ENCODE measurements around the gene GALNT15. TPM values are rescaled to one million over a fixed set of nuclear protein-coding genes. Genes with fewer than 3 reads are reported as not detected.

The GALNT15 gene
- total RNA-seq, 1 donor from 2014 or later, result 0.39 TPM

- Mint-ChIP-seq H3K27ac (ENCODE audit: unreplicated experiment) (no peak overlapping the region), H3K9me3 (ENCODE audit: unreplicated experiment) (peaks cover 2% of the 10 kb centered on the region), H3K27me3 (ENCODE audit: unreplicated experiment) (no peaks in the 10 kb centered on the region)
These were observed 28.3 kb upstream of the GALNT15 start for GRCh38 chr3:16146015-16146730.

GRCh38 chr3:16147220-16147994, 27.1 kb upstream of the GALNT15 start:
- Mint-ChIP-seq H3K4me3 (ENCODE audit: unreplicated experiment) (no peak overlapping the region), H3K27me3 (ENCODE audit: unreplicated experiment) (no peaks in the 10 kb centered on the region), H3K9me3 (ENCODE audit: unreplicated experiment) (peaks cover 2% of the 10 kb centered on the region), H3K36me3 (ENCODE audit: unreplicated experiment) (peaks cover 30% of the 10 kb centered on the region), H3K27ac (ENCODE audit: unreplicated experiment) (no peak overlapping the region), H3K4me1 (ENCODE audit: low read depth, unreplicated experiment) (no peaks in the 10 kb centered on the region)
- TF ChIP-seq, protein P1, sequence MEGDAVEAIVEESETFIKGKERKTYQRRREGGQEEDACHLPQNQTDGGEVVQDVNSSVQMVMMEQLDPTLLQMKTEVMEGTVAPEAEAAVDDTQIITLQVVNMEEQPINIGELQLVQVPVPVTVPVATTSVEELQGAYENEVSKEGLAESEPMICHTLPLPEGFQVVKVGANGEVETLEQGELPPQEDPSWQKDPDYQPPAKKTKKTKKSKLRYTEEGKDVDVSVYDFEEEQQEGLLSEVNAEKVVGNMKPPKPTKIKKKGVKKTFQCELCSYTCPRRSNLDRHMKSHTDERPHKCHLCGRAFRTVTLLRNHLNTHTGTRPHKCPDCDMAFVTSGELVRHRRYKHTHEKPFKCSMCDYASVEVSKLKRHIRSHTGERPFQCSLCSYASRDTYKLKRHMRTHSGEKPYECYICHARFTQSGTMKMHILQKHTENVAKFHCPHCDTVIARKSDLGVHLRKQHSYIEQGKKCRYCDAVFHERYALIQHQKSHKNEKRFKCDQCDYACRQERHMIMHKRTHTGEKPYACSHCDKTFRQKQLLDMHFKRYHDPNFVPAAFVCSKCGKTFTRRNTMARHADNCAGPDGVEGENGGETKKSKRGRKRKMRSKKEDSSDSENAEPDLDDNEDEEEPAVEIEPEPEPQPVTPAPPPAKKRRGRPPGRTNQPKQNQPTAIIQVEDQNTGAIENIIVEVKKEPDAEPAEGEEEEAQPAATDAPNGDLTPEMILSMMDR (IDR thresholded peaks at IDR 0.05; ENCODE audit: partially characterized antibody, unreplicated experiment), result no peak
- DNase-seq, result no peak

More at GRCh38 chr3:16146015-16146730, 28.3 kb upstream of the GALNT15 start:
- Mint-ChIP-seq H3K4me1 (ENCODE audit: low read depth, unreplicated experiment) (no peaks in the 10 kb centered on the region), H3K4me3 (ENCODE audit: unreplicated experiment) (no peak overlapping the region), H3K36me3 (ENCODE audit: unreplicated experiment) (peaks cover 27% of the 10 kb centered on the region)
- TF ChIP-seq, protein P1 (IDR thresholded peaks at IDR 0.05; ENCODE audit: partially characterized antibody, unreplicated experiment), result no peak
- no peak for DNase-seq

GRCh38 chr3:16148213-16148612, 26.3 kb upstream of the GALNT15 start:
- Mint-ChIP-seq H3K9me3 (ENCODE audit: unreplicated experiment) (peaks cover 4% of the 10 kb centered on the region), H3K27ac (ENCODE audit: unreplicated experiment) (no peak overlapping the region), H3K4me1 (ENCODE audit: low read depth, unreplicated experiment) (no peaks in the 10 kb centered on the region), H3K36me3 (ENCODE audit: unreplicated experiment) (peaks cover 37% of the 10 kb centered on the region), H3K27me3 (ENCODE audit: unreplicated experiment) (no peaks in the 10 kb centered on the region), H3K4me3 (ENCODE audit: unreplicated experiment) (no peak overlapping the region)
- no peak for DNase-seq
- TF ChIP-seq, protein P1 (IDR thresholded peaks at IDR 0.05; ENCODE audit: partially characterized antibody, unreplicated experiment), result no peak

DNA sequence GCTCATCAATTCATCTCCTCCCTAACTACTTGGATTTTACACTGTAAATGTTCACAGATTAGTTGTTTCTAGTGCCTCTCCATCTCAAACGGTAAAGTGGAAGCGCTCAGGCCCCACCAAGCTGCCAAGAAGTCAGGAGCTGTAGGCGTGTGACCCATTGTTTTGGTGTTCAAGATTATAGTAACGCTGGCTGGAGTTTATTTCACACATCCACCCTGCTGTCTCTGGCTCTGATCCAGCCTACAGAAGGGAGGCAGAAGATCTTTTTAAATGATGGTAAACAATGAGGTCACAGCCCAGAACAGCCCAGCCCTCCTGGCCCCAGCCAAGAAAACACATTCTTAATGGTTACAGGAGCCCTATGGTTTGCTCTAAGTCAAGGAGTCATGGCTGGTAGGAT, 25.7 kb upstream of the GALNT15 start:
- DNase-seq, result no peak
- Mint-ChIP-seq H3K4me3 (ENCODE audit: unreplicated experiment) (no peak overlapping the region), H3K27me3 (ENCODE audit: unreplicated experiment) (no peaks in the 10 kb centered on the region), H3K9me3 (ENCODE audit: unreplicated experiment) (peaks cover 1% of the 10 kb centered on the region), H3K36me3 (ENCODE audit: unreplicated experiment) (peaks cover 39% of the 10 kb centered on the region), H3K27ac (ENCODE audit: unreplicated experiment) (no peak overlapping the region), H3K4me1 (ENCODE audit: low read depth, unreplicated experiment) (no peaks in the 10 kb centered on the region)
- TF ChIP-seq, protein P1 (IDR thresholded peaks at IDR 0.05; ENCODE audit: partially characterized antibody, unreplicated experiment), result no peak

DNA sequence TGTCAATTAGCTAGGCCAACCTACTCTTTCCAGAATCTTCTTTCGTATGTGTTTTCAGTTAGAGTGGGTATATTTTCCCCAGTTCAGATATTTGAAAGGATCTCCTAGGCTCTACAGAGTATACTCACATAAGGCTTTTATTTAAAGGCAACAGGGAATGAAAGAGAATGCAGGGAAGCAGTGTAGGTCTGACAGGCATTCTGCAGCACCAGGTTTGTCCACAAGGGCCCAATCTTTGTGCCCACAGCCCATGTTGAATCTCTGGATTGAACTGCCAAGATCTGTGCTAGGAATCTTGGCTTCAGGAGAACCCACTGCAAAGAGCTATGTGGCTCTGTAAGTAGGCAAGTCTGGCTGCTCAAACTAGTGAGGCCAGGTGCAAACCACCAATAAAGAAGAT, 24.2 kb upstream of the GALNT15 start:
- no peaks in the 10 kb centered on the region for H3K4me1 Mint-ChIP-seq (ENCODE audit: low read depth, unreplicated experiment)
- no peak overlapping the region for H3K27ac Mint-ChIP-seq (ENCODE audit: unreplicated experiment)
- H3K9me3 Mint-ChIP-seq (ENCODE audit: unreplicated experiment), result peaks cover 1% of the 10 kb centered on the region
- TF ChIP-seq, protein P1 (IDR thresholded peaks at IDR 0.05; ENCODE audit: partially characterized antibody, unreplicated experiment), result no peak
- H3K36me3 Mint-ChIP-seq (ENCODE audit: unreplicated experiment), result peaks cover 34% of the 10 kb centered on the region
- DNase-seq, result no peak
- no peak overlapping the region for H3K4me3 Mint-ChIP-seq (ENCODE audit: unreplicated experiment)
- H3K27me3 Mint-ChIP-seq (ENCODE audit: unreplicated experiment), result no peaks in the 10 kb centered on the region

Measured in glutamatergic neuron (in vitro differentiated cells).